Ramos (cell line): ENCODE measurements around the gene LNX1.

Experiments
- in situ Hi-C: fragments of 300-500 bp; cut with MboI; formaldehyde crosslinking; loops from one replicate; pipeline ENCODE4 v1.14.3; 2022; ENCODE audit warnings: low sequenced_read_pairs; ENCODE audit not compliant: unreplicated experiment

LNX1 gene

DNA sequence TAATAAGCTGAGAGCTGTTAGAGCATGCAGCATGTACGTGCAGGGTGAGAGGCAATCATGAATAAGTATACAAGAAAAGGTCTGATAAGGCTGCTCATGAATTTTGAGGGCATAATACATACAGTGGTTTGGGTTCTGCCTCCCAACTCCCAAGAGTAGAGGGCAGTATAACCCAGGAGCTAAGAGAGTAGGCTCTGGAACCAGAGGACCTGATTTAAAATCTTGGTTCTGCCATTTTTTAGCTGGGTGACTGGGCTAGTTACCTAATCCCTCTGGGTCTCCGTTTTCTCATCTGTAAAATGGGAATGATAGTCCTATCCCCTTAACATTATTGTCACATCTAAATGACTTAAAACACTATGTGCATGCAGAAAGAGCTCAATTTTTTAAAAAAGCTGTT, 85.3 kb downstream of the LNX1 start:
- in situ Hi-C loops: no loop called here

- in situ Hi-C loops: no loop called here
Observed at GRCh38 chr4:53502094-53502493, 89.2 kb downstream of the LNX1 start.

DNA sequence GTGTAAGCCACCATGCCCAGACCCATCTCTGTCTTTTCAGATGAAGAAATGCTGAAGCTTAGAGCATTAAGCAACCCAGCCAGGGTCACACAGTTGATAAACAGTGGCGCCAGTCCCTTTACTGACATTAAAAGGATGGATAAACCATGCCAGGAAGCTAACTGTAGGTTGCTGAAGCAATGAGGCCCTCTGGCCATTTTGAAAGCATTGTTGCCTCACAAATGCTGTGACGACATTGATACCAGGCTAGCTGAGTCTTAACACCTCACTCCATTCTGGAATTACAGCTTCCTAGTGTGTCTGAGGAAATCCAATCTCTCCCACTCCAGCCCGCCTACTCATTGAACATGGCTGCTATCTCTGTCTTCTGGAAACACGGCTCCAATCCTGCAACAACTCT, 89.7 kb downstream of the LNX1 start:
- in situ Hi-C loops: no loop called here

DNA sequence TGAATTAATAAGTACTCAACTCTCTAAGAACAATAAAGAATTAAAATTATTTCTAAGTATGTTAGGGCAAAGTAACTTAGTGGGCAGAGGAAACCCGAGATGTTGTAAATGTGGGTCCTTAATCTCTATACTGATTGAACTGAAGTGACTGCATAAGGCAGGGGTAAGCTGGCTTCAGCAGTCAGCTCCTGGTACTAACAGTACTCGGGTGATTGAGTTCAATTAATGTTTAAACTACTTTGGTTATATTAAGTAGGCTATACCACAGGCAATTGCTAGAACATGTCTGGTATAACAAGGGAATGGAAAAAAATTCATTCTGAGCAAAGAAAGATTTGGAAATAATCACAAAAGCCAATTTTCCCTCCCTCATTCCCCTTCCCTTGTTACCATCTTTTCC, 90.7 kb downstream of the LNX1 start:
- in situ Hi-C loops: no loop called here

DNA sequence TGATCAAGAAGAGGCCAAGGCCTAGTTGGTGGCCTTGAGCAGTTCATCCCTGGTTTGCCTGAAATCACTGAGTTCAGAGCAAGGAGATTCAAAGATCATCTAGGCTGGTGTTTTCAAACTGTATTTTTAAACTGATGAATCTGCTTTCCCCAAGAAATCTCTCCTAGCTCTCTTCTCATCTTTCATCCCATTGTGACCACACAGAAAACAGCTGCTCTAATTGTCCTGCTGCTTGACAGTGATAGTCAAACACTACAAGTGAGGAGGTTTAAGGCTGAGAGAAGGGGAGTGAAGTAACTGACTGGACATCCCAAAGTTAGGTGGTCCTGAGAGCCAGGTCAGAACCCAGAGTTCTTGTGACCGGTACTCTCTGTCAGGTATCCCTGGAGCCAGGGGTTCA, 91.5 kb downstream of the LNX1 start:
- in situ Hi-C loops: no loop called here

- in situ Hi-C loops: no loop called here
Observed at GRCh38 chr4:53498706-53499105, 92.6 kb downstream of the LNX1 start.

GRCh38 chr4:53497487-53498244, 93.6 kb downstream of the LNX1 start:
- in situ Hi-C loops: no loop called here

- in situ Hi-C loops: no loop called here
Observed at GRCh38 chr4:53494851-53495250, 96.4 kb downstream of the LNX1 start.

GRCh38 chr4:53490965-53491622, 100.2 kb downstream of the LNX1 start:
- in situ Hi-C loops: no loop called here

GRCh38 chr4:53490161-53490956, 100.9 kb downstream of the LNX1 start:
- in situ Hi-C loops: no loop called here

DNA sequence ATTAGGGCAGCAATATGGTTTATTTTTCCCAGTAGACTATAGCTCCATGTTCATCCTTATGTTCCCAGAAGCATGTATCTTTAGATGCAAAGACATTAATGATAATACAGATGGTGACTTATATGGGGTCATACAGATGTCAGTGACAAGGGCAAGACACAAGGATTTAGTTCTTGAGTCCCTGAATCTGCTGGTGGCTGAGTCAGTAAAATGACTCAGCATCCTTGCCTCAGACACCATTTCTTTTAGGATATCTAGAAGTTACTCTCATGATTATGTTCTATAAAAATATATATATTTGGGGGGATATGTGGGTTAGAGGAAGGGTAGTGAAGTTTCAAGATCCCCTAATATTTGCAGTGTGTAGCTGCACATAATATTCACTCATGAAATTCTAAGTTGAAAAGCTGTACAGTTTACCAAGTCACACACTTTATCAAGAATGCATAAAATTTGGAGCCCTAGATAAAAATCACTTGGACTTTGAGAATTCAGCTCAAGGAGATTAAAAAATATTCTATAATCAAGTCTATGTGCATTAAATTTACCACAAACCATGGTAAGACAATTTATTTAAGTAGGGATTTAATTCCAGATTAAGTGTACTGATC, 101.9 kb downstream of the LNX1 start:
- in situ Hi-C loops: no loop called here

DNA sequence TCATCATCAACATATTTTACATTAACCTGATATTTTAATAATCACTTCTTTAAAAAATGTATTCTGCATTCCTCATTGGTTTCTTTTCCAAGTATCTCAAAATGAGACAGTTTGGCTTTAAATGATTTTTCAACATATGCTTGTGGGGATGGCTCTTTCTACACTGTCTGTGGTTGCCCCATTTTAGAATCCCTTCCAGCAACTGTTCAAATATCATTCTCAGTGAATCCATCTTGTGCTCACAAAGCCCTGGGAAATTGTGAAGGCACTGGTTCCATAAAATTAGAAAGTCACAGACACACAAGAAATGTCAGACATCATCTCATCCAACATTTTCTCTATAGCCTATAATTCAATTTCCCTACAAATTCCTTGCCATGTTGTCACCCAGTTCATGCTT, 103.5 kb downstream of the LNX1 start:
- in situ Hi-C loops: no loop called here

DNA sequence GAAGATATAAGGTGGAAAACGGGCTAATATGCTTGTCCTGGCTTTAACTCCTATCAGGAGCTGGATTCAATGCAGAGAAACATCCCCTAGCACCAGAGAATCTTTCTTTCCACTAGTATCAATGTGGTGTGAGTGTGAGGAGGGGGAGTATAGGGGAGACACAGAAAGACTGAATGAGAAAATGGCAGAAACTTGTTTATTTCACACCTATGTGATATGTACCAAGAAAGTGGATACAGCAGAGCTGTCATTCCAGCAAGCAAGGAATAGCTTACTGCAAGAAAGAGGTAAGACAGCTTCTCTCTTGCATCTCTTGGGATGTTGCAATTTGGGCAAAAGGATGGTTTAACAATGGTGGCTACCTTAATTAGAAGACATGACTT, 105.6 kb downstream of the LNX1 start:
- in situ Hi-C loops: no loop called here

DNA sequence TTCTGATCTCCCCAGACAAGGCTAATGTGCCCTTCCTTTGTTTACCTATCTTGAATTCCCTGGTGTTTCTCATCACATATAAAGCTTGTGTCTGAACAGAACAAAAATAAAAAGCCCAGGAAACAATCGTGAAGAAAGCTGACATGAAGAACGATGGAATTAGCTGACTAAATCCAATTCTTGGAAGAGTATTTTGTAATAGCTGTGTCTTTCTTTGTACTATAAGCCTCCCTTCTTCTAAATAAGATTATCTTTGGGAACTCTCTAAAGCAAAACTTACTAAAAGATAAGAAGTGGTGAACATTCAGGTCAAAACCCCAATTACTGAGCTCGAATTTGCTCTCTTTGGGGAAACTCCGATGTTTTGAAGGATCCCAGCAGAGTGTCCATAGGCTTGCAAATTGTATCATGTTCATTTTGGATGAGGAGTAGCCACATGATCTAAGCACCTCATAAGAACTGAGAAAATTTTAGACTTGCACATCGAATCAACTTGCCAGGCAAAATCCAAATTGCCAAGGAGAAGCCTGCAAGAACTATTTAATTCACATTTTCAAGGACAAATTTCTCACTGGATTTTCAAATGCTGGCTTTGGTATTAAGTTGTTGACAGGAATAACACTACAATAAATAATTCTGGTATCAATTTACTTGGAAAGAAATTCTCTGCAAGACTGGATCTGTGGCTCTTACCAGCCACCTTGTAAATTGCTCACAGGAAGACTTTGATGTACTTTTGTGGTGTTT, 106.2 kb downstream of the LNX1 start:
- in situ Hi-C loops: no loop called here

GRCh38 chr4:53483250-53483649, 108.0 kb downstream of the LNX1 start:
- in situ Hi-C loops: no loop called here

GRCh38 chr4:53481586-53481985, 109.7 kb downstream of the LNX1 start:
- in situ Hi-C loops: no loop called here

- in situ Hi-C loops: no loop called here
Observed at GRCh38 chr4:53480909-53481308, 110.4 kb downstream of the LNX1 start.

DNA sequence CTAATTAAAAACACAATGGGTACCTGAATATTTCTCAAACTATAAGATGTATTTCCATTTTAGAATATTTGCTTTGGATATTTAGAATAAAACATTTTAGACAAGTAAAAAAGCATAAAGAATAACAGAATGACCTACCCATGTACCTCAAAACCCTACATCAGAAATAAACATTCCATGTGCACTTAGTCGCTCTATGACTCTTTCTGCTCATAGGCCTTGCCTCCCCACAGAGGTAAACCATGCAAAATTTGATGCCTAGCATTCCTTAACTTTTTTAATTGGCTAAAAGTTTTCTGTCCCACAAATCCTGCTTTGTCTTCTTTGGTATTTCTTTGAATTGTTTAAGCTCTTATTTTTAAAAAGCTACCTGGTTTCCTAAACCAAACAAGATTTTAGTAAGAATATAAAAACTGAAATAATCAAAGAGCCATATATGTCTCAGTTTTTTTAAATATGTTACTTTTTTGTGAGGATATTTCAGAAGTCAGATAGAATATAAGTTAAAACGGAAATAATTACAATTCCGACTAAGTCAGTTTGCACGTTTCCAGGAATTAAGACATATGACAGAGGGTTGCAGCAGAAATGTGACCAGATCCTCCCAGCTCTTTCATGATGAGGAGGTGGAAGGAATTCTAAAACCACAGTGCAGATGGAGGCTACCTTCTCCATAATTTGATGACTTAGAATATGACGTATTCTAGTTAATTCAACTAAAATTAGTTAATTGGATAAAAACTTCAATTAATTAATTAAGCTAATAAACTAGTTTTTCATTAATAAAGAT, 111.4 kb downstream of the LNX1 start:
- in situ Hi-C loops: no loop called here

DNA sequence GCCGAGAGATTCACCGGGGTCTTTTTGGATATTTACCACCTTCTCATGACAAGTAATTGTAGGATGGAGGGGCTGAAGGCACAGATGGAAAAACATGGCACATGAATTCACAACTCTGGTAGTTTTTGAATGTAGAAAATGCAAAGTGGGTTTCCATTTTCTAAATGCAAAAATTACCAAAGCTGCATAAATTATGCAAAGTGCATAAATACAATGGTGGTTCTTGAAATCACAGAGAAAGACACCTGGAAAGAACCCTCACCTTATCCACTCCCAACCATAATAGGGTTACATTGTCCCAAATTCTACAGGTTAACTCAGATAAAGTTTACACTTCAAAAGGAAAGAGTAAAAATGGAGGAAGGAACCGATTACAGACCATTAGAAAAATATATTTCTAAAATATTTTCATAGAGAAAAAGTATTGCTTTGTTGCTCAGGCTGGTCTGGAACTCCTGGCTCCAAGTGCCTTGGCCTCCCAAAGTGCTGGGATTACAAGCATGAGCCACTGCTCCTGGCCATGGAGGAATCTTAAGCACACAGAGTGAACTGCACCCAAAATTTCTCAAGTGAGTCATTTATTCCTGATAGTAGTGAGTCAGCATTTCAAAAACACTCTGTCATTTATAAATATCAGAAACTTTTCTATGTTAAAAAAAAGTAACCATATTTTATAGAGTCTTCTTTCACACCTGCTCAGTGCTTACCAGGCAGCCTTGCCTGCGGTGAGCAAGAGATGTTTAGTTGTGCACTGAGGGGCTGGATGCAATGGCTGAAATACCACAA, 112.4 kb downstream of the LNX1 start:
- in situ Hi-C loops: no loop called here
